Measurements from ENCODE around the gene MAGEB6.
"Not testable (repeated sequence)": the region's sequence is repeated elsewhere in the genome, so short reads cannot be mapped to it uniquely, and the experiment has no call there.

MAGEB6 gene, protein sequence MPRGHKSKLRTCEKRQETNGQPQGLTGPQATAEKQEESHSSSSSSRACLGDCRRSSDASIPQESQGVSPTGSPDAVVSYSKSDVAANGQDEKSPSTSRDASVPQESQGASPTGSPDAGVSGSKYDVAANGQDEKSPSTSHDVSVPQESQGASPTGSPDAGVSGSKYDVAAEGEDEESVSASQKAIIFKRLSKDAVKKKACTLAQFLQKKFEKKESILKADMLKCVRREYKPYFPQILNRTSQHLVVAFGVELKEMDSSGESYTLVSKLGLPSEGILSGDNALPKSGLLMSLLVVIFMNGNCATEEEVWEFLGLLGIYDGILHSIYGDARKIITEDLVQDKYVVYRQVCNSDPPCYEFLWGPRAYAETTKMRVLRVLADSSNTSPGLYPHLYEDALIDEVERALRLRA

DNA sequence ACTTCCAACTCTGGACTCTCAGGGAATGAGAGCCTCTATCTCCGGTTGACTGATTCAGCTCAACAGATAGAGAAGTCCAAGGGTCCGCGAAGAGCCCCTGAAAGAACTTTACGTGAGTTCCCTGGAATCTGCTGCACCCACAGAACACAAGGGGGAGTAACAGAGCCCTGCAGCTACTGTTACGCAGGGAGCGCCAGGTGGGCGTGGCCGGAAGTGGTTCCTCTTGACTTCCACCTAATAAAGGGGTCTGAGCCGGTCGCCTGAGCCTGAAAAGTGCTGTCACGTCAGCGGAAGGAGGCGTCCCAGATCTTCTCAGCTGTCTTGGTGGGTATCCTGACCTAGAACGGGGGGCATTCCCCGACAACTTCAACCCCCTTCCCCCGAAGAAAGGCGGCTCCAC, at the start of gene MAGEB6:
Gene MAGEB6 (plus strand): TSS at position 237 of the 400 bp plus-strand sequence. CDS start 1,407 bp downstream, outside the sequence.
- no peak for DNase-seq

DNA sequence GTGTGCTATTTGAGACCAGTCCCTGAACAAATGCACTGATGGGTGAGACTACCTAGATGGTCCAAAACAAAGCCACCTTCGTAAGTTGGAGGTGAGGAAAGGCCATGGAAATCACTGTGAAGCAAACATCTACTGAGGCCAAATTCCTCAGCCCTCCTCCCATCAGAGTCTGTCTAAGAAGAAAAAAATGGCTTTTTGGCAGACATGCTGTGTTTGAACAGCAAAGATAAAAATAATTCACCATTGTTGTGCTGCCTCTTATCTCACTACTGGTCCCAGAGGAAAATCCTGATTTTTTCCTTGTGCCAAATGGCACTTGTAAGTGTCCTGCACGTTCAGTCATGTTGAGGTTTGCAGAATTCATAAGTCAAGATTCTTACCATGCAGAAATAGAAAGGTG, 46.2 kb upstream of the MAGEB6 start:
- DNase-seq: no peak

DNA sequence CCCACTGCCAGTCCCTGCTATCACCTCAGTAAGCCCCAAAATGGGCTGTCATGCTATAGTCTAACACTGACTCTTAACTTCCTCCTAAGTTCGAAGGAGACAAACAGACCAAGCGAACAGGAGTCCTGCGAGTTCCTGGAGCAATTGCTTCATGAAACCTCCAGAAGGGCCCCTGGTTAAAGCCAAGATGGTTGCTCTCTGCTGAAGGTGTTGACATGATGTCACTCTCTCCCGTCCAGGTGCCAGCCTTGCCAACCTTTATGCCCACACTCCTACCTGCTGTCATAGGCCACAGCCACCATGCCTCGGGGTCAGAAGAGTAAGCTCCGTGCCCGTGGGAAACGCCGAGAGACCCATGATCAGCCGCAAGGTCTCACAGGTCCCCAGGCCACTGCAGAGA, 31.9 kb upstream of the MAGEB6 start, which contains the start of gene MAGEB6B:
Gene MAGEB6B (plus strand): TSS at position 301 of the 400 bp plus-strand sequence. CDS start 0 bp downstream, at position 301.
- DNase-seq: no peak

DNA sequence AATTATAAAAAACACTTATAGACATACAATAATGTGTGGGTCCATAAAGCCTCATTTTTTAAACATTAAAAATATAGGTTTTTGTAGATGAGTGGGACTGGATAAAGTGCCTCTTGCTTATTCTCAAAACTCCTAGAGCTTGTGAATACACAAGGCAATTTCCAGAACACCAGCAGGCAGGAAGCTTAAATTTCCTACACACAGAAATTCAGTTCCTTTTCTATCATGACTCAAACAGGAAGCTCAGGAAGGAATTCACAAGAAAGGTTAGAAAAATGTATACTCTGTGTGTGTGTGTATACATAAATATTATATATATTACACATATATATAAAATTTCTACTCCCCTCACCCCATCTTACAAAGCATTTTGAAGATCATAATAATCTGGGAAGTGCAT, 11.3 kb downstream of the MAGEB6 start:
- no peak for DNase-seq

DNA sequence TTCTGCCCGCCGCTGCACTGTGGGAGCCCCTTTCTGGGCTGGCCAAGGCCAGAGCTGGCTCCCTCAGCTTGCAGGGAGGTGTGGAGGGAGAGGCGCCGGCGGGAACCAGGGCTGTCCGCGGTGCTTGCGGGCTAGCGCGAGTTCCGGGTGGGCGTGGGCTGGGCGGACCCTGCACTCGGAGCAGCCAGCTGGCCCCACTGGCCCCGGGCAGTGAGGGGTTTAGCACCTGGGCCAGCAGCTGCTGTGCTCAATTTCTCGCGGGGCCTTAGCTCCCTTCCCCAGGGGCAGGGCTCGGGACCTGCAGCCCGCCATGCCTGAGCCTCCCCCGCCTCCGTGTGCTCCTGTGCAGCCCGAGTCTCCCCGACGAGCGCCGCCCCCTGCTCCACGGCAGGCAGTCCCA, 12.5 kb downstream of the MAGEB6 start:
- DNase-seq: not testable (repeated sequence)

DNA sequence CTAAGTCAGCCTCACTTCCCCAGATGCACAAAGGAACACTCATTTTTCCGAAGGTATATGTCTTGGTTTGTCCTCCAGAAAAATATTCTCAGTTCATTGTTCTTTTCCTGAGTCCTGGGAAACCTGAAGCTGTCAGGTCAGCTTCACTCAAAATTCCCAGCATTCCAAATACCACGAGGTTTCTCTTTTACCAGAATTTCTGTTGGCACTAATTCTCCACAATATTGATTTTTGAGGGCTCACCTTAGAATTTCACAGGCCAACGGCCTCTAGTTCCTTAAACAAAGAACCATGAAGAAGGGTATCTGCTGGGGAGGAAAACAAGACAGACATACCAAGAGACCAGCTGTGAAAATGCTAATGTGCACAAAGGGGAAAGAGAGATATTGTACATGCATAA, 15.8 kb downstream of the MAGEB6 start:
- DNase-seq: no peak

DNA sequence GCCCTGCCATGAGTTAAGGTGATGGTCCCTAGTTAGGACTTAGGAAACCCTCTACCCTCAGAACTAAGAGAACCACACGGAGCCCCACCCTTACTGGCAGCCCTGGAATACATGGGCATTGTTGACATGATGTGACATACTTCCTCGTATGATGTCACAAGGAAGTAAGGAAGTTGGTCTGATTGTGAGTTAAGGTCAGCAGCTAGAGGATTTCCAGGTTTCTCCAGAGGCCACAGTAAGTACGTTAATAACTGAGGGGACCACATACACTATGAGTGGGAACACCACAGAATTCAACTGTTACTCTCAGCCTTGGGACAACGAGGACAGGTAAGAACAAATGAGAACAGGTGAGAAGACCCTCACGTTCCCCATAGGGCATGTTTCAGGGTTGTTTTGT, 23.6 kb downstream of the MAGEB6 start, which contains the start of gene MAGEB5:
Gene MAGEB5 (plus strand): TSS at position 301 of the 400 bp plus-strand sequence. CDS start 1,133 bp downstream, outside the sequence.
- DNase-seq: no peak

DNA sequence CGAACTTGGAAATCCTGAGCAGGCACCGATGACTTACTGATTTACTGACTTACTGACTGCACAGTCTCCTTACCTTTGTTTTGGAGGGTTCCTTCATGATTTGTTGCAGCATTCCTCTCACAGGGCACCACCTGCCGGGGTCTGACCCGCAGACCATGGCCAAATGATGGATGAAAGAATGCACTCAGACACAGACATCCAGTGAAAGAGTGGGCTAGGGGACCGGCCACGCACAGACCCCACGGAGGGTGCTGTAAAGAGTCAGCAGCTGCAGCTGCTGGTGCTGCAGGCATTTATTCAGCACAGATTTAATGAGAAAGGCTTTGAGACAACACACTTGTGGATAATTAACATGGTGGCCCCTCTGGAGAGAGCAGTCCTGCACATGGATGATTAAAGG, 27.1 kb downstream of the MAGEB6 start:
- no peak for DNase-seq

DNA sequence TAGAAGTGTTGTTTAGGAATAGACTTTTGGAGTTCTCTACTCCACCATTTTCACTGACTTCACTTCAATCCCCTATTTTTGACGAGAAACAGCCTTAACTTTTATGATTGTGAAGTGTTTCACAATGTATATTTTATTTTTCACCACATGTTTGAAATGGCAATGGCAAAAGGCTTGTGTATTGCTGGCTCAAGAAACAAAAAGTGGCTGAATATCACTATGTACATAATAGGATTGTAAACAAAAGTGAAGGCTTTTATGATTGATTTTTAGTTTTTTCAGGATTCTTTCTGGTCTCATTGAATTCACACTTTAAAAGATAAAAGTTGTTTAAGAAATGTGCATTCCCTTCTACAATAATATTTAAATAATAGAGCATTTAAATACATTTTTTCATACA, 41.9 kb downstream of the MAGEB6 start:
- DNase-seq: no peak

All from NCI-H187 treated with DMSO at 0.1 percent for 48 hours (cell line).